ENCODE data around the gene RNF167. TPM values are rescaled to one million over a fixed set of nuclear protein-coding genes. Genes with fewer than 3 reads are reported as not detected.
A peak's percentile ranks its signal among the peaks of the same experiment; 100 is the strongest.

Gene RNF167
- total and polyA plus RNA-seq, 2 of the 13 experiments (the other 11 are each of a cell fraction or from before 2014, with no cell fraction given), result 44.1 to 45.4 TPM

DNA sequence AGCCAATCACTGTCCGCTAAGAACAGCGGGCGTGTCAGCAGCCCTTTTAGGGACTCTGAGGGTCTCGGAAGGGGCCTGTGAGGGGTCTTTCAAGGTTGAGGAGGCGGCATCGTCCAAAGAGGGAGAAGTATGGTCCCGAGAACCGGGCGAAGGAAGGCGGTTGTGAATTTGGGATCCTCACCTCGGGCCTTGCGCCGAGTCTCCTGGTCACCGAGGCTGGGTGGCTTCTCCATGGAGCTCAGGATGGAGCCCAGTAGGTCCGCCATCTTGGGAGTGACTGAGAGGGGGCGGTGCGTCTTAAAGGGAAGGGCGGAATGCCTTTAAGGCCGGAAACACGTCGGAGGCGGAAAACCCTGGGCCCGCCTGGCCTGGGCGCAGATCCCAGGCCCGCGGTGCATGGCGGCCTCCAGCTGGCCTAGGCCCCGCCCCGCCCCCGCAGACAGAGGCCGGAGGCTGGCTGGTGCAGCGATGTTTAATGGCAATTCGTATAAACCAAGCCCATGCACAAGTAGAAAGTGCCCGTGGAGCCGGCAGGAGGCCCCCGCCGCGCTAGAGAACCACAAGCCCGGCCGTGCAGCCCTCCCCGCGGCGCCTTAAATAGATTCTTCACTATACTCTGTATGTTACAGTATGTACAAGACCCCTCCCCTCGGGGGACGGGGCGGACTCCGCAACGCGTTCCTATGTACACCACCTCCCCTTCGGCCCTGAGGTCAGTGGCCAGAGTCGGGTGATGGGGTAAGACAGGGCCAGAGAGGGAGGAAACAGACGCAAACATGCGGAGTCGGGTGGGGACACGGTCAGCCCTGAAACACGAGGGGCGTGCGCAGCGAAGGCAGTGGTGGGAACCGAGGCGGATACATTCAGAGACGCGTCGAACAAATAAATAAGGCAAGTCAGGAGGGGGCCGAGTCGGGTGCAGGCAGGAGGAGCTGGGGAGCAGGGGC is 27.7 kb downstream of the RNF167 start, which contains the start of gene SPAG7 (continued):
- peak; percentile 79 for TF ChIP-seq DRAP1 (CRISPR knock-in tag; IDR thresholded peaks at IDR 0.05)
- TF ChIP-seq ZNF724P (CRISPR knock-in tag; IDR thresholded peaks at IDR 0.05; ENCODE audit: borderline replicate concordance), result no peak
- TF ChIP-seq, protein P1, sequence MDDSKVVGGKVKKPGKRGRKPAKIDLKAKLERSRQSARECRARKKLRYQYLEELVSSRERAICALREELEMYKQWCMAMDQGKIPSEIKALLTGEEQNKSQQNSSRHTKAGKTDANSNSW (CRISPR knock-in tag; IDR thresholded peaks at IDR 0.05; ENCODE audit: borderline replicate concordance), result no peak
- TF ChIP-seq, protein P2, sequence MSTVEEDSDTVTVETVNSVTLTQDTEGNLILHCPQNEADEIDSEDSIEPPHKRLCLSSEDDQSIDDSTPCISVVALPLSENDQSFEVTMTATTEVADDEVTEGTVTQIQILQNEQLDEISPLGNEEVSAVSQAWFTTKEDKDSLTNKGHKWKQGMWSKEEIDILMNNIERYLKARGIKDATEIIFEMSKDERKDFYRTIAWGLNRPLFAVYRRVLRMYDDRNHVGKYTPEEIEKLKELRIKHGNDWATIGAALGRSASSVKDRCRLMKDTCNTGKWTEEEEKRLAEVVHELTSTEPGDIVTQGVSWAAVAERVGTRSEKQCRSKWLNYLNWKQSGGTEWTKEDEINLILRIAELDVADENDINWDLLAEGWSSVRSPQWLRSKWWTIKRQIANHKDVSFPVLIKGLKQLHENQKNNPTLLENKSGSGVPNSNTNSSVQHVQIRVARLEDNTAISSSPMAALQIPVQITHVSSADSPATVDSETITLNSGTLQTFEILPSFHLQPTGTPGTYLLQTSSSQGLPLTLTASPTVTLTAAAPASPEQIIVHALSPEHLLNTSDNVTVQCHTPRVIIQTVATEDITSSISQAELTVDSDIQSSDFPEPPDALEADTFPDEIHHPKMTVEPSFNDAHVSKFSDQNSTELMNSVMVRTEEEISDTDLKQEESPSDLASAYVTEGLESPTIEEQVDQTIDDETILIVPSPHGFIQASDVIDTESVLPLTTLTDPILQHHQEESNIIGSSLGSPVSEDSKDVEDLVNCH (CRISPR knock-in tag; IDR thresholded peaks at IDR 0.05), result no peak
- no peak for TF ChIP-seq CREB1 (IDR thresholded peaks at IDR 0.05)
- peak; percentile 66 for TF ChIP-seq CREB1 (CRISPR knock-in tag; IDR thresholded peaks at IDR 0.05)
- TF ChIP-seq SYNCRIP (IDR thresholded peaks at IDR 0.05; ENCODE audit: insufficient read depth, low read depth, low read length), result no peak
- TF ChIP-seq PRMT3 (CRISPR knock-in tag; IDR thresholded peaks at IDR 0.05; ENCODE audit: borderline replicate concordance, low read depth), result 0 out of 2 replicates have a peak, but pooled peaks have one; percentile 45
- peak; percentile 12; the same call in 1 of the 2 replicates for TF ChIP-seq EEA1 (CRISPR knock-in tag; IDR thresholded peaks at IDR 0.05; ENCODE audit: borderline replicate concordance)
- TF ChIP-seq RBM39 (IDR thresholded peaks at IDR 0.05; ENCODE audit: low read depth, low read length, poor library complexity, severe bottlenecking), result no peak
- TF ChIP-seq ZNF326 (CRISPR knock-in tag; IDR thresholded peaks at IDR 0.05; ENCODE audit: borderline replicate concordance), result no peak
- TF ChIP-seq TIGD3 (CRISPR knock-in tag; IDR thresholded peaks at IDR 0.05; ENCODE audit: borderline replicate concordance), result 0 out of 2 replicates have a peak, but pooled peaks have one; percentile 41
- TF ChIP-seq HCFC1 (IDR thresholded peaks at IDR 0.05; ENCODE audit: low read depth, low read length), result peak; percentile 34; the same call in 1 of the 2 replicates
- TF ChIP-seq ZMYM3 (CRISPR knock-in tag; IDR thresholded peaks at IDR 0.05), result 0 out of 2 replicates have a peak, but pooled peaks have one; percentile 9
- TF ChIP-seq HOXA9 (CRISPR knock-in tag; IDR thresholded peaks at IDR 0.05; ENCODE audit: borderline replicate concordance), result no peak
- TF ChIP-seq REST (IDR thresholded peaks at IDR 0.05; ENCODE audit: borderline replicate concordance in 1 of 2, low read depth in 1 of 2, low read length in 2 of 2), result no peak; a peak in 1 of 4 replicates
- no peak for TF ChIP-seq CSRNP2 (CRISPR knock-in tag; conservative IDR thresholded peaks at IDR 0.05; ENCODE audit: low read depth)

Measured in HepG2 (cell line).